HG03196 (cell line): ENCODE data around the gene PGM5.
A peak's percentile ranks its signal among the peaks of the same experiment; 100 is the strongest.

Source experiments
- ATAC-seq: cut with Tn5 transposase; IDR thresholded peaks from one replicate; pipeline ENCODE4 v1.9.1; 2021; ENCODE audit not compliant: unreplicated experiment

PGM5 gene

DNA sequence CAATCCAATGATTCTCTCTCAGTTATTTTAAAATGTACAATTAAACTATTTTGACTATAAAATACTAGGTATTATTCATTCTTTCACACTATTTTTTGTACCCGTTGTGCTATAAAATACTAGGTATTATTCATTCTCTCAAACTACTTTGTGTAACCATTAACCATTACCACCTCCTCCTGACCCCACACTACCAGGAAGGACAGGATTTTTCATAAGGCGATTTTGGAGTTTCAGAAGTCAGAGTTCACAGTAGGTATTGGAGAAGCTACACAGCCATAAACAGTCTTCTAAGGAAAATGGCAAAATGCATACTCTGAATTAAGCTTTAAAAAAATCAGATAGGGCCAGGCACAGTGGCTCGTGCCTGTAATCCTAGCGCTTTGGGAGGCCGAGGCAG lies 219.4 kb downstream of the PGM5 start:
- ATAC-seq = no peak

DNA sequence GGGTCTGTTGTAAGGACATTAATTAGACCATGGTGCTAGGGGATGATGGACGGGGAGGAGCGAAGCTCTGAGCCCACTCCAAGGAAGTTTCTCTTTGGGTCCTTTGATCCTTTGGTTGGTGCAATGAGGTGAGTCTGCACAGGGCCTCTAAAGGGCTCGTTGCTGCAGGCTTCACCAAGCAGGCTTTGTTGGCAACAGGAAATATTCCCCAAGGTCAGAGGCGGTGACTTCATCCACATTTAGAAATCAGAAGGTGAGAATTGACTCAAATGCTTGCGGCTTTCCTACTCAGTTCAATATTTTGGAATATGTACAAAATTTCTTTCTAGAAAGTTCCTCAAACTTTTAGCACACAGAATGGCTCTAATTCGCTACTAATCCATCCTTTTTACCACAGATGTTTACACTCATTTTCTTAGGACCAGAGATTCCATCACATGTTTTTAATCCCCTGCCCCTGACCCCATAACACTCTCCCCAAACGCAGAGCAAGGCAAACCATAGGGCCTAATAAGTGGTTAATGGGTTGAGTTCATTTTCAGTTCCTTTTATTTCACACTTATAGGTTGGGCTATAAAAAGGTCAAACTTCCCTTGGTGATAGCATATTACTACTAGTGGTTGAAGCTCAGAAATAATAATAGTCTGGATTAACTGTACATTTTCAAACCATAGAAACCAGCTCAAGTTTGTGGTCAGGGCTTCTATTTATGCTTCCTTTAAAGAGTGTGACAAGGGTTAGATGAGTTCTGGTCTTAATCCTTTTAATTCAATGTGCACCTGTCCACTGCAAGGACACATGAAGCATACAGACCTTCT lies 221.6 kb downstream of the PGM5 start:
- ATAC-seq = peak; percentile 72
